Hindlimb muscle (tissue), 1 donor: ENCODE measurements around the gene PEX13. TPM values are rescaled to one million over a fixed set of nuclear protein-coding genes. Genes with fewer than 3 reads are reported as not detected.
"Not testable (repeated sequence)": the region's sequence is repeated elsewhere in the genome, so short reads cannot be mapped to it uniquely, and the experiment has no call there.

Source experiments
- DNase-seq: peaks from one replicate; pipeline ENCODE4 v3.0.0-alpha.2; 2013
- polyA plus RNA-seq: library from polyadenylated mRNA; unstranded; fragments of 120-200 nt; gene quantifications from one replicate; pipeline ENCODE4 v1.2.1, GENCODE V29; 2013; ENCODE audit not compliant: insufficient read length

The PEX13 gene
- polyA plus RNA-seq, 1 donor: 20.7 TPM

GRCh38 chr2:61009355-61009754 lies 8.2 kb upstream of the PEX13 start:
- no peak for DNase-seq

GRCh38 chr2:61011678-61012077 lies 5.8 kb upstream of the PEX13 start:
- no peak for DNase-seq

- not testable (repeated sequence) for DNase-seq
Measured at GRCh38 chr2:61012303-61012702, 5.2 kb upstream of the PEX13 start.

GRCh38 chr2:61013382-61013781 lies 4.1 kb upstream of the PEX13 start:
- no peak for DNase-seq

GRCh38 chr2:61014763-61015162 lies 2.8 kb upstream of the PEX13 start:
- DNase-seq: peak; percentile 3

- DNase-seq: no peak
Measured at GRCh38 chr2:61015976-61016375, 1.5 kb upstream of the PEX13 start.

GRCh38 chr2:61016392-61017002 lies 1.0 kb upstream of the PEX13 start:
- DNase-seq: peak; percentile 6

- no peak for DNase-seq
Measured at GRCh38 chr2:61017003-61017555, 441 bp upstream of the PEX13 start.

GRCh38 chr2:61018318-61018755 lies 817 bp downstream of the PEX13 start:
- no peak for DNase-seq

GRCh38 chr2:61018798-61019197 lies 1.3 kb downstream of the PEX13 start:
- no peak for DNase-seq

GRCh38 chr2:61021228-61021660 lies 3.7 kb downstream of the PEX13 start:
- no peak for DNase-seq

- DNase-seq: no peak
Measured at GRCh38 chr2:61023670-61024069, 6.2 kb downstream of the PEX13 start.

- no peak for DNase-seq
Measured at GRCh38 chr2:61029533-61029932, 12.0 kb downstream of the PEX13 start.

- not testable (repeated sequence) for DNase-seq
Measured at GRCh38 chr2:61034592-61034991, 17.1 kb downstream of the PEX13 start.

GRCh38 chr2:61036643-61037042 lies 19.1 kb downstream of the PEX13 start:
- not testable (repeated sequence) for DNase-seq

- no peak for DNase-seq
Measured at GRCh38 chr2:61042807-61043206, 25.3 kb downstream of the PEX13 start.

GRCh38 chr2:61044636-61045035 lies 27.1 kb downstream of the PEX13 start:
- DNase-seq: peak; percentile 23

GRCh38 chr2:61045226-61045625 lies 27.7 kb downstream of the PEX13 start:
- DNase-seq: no peak

- DNase-seq: no peak
Measured at GRCh38 chr2:61045999-61046398, 28.5 kb downstream of the PEX13 start.

GRCh38 chr2:61055557-61055956 lies 38.0 kb downstream of the PEX13 start:
- no peak for DNase-seq

- DNase-seq: no peak
Measured at GRCh38 chr2:61057562-61057961, 40.0 kb downstream of the PEX13 start.

GRCh38 chr2:61059382-61059781 lies 41.9 kb downstream of the PEX13 start:
- DNase-seq: no peak

GRCh38 chr2:61065714-61066709 lies 48.5 kb downstream of the PEX13 start, which contains the start of gene SANBR:
SANBR (plus strand) TSS chr2:61065871; CDS start chr2:61070351, 4,480 bp downstream.
- DNase-seq: peak; percentile 82
